ENCODE data around the gene SCYGR2. TPM values are rescaled to one million over a fixed set of nuclear protein-coding genes. Genes with fewer than 3 reads are reported as not detected.

Gene SCYGR2
- total RNA-seq, 2 experiments from 2014 or later = not detected

DNA sequence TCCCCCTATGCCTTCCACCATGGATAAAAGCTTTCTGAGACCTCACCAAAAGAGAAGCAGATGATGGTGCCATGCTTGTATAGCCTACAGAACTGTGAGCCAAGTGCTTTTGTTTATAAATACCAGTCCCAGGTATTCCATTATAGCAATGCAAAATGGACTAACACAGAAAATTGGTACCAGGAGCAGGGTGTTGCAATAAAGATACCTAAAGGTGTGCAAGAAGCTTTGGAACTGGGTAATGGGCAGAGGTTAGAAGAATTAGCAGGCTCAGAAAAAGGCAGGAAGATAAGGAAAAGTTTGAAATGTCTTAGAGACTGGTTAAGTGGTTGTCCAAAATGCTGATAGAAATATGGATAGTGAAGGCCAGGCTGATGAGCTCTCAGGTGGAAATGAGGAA is 16.3 kb upstream of the SCYGR2 start:
- Histone ChIP-seq H3K9me2 (ENCODE audit: insufficient read depth, low read length) (no peaks in the 10 kb centered on the region), H3K9me3 (ENCODE audit: low read length) (no peaks in the 10 kb centered on the region), H3K4me1 (ENCODE audit: insufficient read depth, low read length, poor library complexity, severe bottlenecking) (no peaks in the 10 kb centered on the region), H4K20me1 (ENCODE audit: insufficient read depth, low read length) (no peaks in the 10 kb centered on the region), H3K4me2 (ENCODE audit: low read length) (no peak overlapping the region), H3K27ac (ENCODE audit: low read depth, low read length, poor library complexity, severe bottlenecking) (no peak overlapping the region), H3K79me2 (ENCODE audit: insufficient read depth, low read depth, low read length) (no peaks in the 10 kb centered on the region), H3K4me3 (ENCODE audit: low read depth, low read length, poor library complexity, severe bottlenecking) (no peak overlapping the region), H2AFZ (ENCODE audit: low read length) (no peak overlapping the region), H3K36me3 (ENCODE audit: insufficient read depth, low read length) (no peaks in the 10 kb centered on the region)
- TF ChIP-seq, protein P1, sequence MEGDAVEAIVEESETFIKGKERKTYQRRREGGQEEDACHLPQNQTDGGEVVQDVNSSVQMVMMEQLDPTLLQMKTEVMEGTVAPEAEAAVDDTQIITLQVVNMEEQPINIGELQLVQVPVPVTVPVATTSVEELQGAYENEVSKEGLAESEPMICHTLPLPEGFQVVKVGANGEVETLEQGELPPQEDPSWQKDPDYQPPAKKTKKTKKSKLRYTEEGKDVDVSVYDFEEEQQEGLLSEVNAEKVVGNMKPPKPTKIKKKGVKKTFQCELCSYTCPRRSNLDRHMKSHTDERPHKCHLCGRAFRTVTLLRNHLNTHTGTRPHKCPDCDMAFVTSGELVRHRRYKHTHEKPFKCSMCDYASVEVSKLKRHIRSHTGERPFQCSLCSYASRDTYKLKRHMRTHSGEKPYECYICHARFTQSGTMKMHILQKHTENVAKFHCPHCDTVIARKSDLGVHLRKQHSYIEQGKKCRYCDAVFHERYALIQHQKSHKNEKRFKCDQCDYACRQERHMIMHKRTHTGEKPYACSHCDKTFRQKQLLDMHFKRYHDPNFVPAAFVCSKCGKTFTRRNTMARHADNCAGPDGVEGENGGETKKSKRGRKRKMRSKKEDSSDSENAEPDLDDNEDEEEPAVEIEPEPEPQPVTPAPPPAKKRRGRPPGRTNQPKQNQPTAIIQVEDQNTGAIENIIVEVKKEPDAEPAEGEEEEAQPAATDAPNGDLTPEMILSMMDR (conservative IDR thresholded peaks at IDR 0.05; ENCODE audit: low read length) = no peak
- no peak for TF ChIP-seq EZH2phosphoT487 (IDR thresholded peaks at IDR 0.05; ENCODE audit: borderline replicate concordance, low read depth, low read length)
- intact Hi-C loops (cut with micrococcal nuclease; ENCODE audit: unreplicated experiment) = no loop called here
- POLR2A ChIA-PET = interaction anchor here (1.2 kb wide), 1 partner anchor 11 kb away, joined by 3 read pairs; no protein-coding TSS in a partner anchor
- BruUV-seq (replicated peaks) = no TSS peak
- DNase-seq (ENCODE audit: low spot score) = no peak
- CTCF ChIA-PET (ENCODE audit: unreplicated experiment) = no interaction called here

GRCh38 chr2:227592694-227593387 is 5.9 kb upstream of the SCYGR2 start:
- H3K36me3 ChIP-seq (ENCODE audit: insufficient read depth, low read length) = no peaks in the 10 kb centered on the region
- DNase-seq (ENCODE audit: low spot score) = no peak
- no peak overlapping the region for H3K4me2 ChIP-seq (ENCODE audit: low read length)
- no peak overlapping the region for H3K27ac ChIP-seq (ENCODE audit: low read depth, low read length, poor library complexity, severe bottlenecking)
- H3K9me3 ChIP-seq (ENCODE audit: low read length) = no peaks in the 10 kb centered on the region
- H3K4me3 ChIP-seq (ENCODE audit: low read depth, low read length, poor library complexity, severe bottlenecking) = no peak overlapping the region
- ChIA-PET CTCF (ENCODE audit: unreplicated experiment) (no interaction called here), POLR2A (no interaction called here)
- H3K4me1 ChIP-seq (ENCODE audit: insufficient read depth, low read length, poor library complexity, severe bottlenecking) = no peaks in the 10 kb centered on the region
- H4K20me1 ChIP-seq (ENCODE audit: insufficient read depth, low read length) = no peaks in the 10 kb centered on the region
- intact Hi-C loops (cut with micrococcal nuclease; ENCODE audit: unreplicated experiment) = no loop called here
- H3K79me2 ChIP-seq (ENCODE audit: insufficient read depth, low read depth, low read length) = no peaks in the 10 kb centered on the region
- TF ChIP-seq EZH2phosphoT487 (IDR thresholded peaks at IDR 0.05; ENCODE audit: borderline replicate concordance, low read depth, low read length) = no peak
- TF ChIP-seq, protein P1 (conservative IDR thresholded peaks at IDR 0.05; ENCODE audit: low read length) = no peak
- no TSS peak for BruUV-seq (replicated peaks)
- no peak overlapping the region for H2AFZ ChIP-seq (ENCODE audit: low read length)
- no peaks in the 10 kb centered on the region for H3K9me2 ChIP-seq (ENCODE audit: insufficient read depth, low read length)

DNA sequence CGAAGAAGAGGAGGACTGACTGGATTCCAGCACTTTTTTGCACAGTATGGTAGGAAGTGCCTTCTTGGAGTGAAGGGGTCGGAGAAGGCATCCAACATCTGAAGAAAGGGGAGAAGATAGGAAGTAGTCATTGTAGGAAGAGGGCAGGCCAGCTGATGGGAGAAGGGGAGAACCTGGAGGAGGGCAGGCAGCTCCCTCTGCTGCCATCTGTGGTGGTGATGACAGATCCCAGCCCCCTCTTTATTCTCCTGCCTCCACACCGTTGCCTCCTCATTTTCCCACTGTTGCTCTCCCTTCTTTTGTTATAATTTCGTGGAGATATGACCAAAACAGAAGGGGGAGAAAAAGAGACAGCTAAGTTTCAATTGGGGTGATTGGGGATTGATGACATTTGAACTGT is 2.9 kb upstream of the SCYGR2 start:
- no peaks in the 10 kb centered on the region for H4K20me1 ChIP-seq (ENCODE audit: insufficient read depth, low read length)
- H3K4me2 ChIP-seq (ENCODE audit: low read length) = no peak overlapping the region
- H2AFZ ChIP-seq (ENCODE audit: low read length) = no peak overlapping the region
- intact Hi-C loops (cut with micrococcal nuclease; ENCODE audit: unreplicated experiment) = no loop called here
- H3K79me2 ChIP-seq (ENCODE audit: insufficient read depth, low read depth, low read length) = no peaks in the 10 kb centered on the region
- H3K27ac ChIP-seq (ENCODE audit: low read depth, low read length, poor library complexity, severe bottlenecking) = no peak overlapping the region
- H3K9me3 ChIP-seq (ENCODE audit: low read length) = no peaks in the 10 kb centered on the region
- no peaks in the 10 kb centered on the region for H3K9me2 ChIP-seq (ENCODE audit: insufficient read depth, low read length)
- H3K4me1 ChIP-seq (ENCODE audit: insufficient read depth, low read length, poor library complexity, severe bottlenecking) = no peaks in the 10 kb centered on the region
- H3K4me3 ChIP-seq (ENCODE audit: low read depth, low read length, poor library complexity, severe bottlenecking) = no peak overlapping the region
- POLR2A ChIA-PET = no interaction called here
- no peaks in the 10 kb centered on the region for H3K36me3 ChIP-seq (ENCODE audit: insufficient read depth, low read length)
- no peak for DNase-seq (ENCODE audit: low spot score)
- BruUV-seq (replicated peaks) = no TSS peak
- CTCF ChIA-PET (ENCODE audit: unreplicated experiment) = no interaction called here
- no peak for TF ChIP-seq EZH2phosphoT487 (IDR thresholded peaks at IDR 0.05; ENCODE audit: borderline replicate concordance, low read depth, low read length)
- TF ChIP-seq, protein P1 (conservative IDR thresholded peaks at IDR 0.05; ENCODE audit: low read length) = no peak

Data from OCI-LY7 (cell line).